ENCODE measurements around the gene TSSC4.
A peak's percentile ranks its signal among the peaks of the same experiment; 100 is the strongest.

TSSC4 gene

GRCh38 chr11:2427721-2428321 is 27.3 kb downstream of the TSSC4 start (continued):
- TF ChIP-seq TSHZ1 (tag by site-specific recombination; IDR thresholded peaks at IDR 0.05; ENCODE audit: borderline replicate concordance) (no peak), RBAK (tag by site-specific recombination; IDR thresholded peaks at IDR 0.05) (no peak), ZNF501 (tag by site-specific recombination; IDR thresholded peaks at IDR 0.05) (no peak), BCL11A (tag by site-specific recombination; IDR thresholded peaks at IDR 0.05; ENCODE audit: low read depth) (no peak), KLF16 (tag by site-specific recombination; IDR thresholded peaks at IDR 0.05) (no peak), ZNF747 (tag by site-specific recombination; IDR thresholded peaks at IDR 0.05) (no peak)

- H3K36me3 ChIP-seq (ENCODE audit: control insufficient read depth in 2 of 2, insufficient read depth in 1 of 2, low read length in 2 of 2), result no peaks in the 10 kb centered on the region
- H3K27ac ChIP-seq (ENCODE audit: extremely low read depth, low read depth, low read length), result no peak overlapping the region
- H3K4me3 ChIP-seq (ENCODE audit: low read depth, low read length), result no peak overlapping the region
- ChIA-PET POLR2A (no interaction called here), CTCF (interaction anchor here (0.7 to 11.2 kb wide), 3 partner anchors 59 to 463 kb away, joined by 3 to 208 read pairs (median 4); no protein-coding TSS in a partner anchor)
- no peaks in the 10 kb centered on the region for H3K9me3 ChIP-seq (ENCODE audit: control insufficient read depth, insufficient read depth, low read depth, low read length)
- H3K4me1 ChIP-seq (ENCODE audit: control insufficient read depth, insufficient read depth, low read length), result no peaks in the 10 kb centered on the region
- no peak for TF ChIP-seq ZNF544 (tag by site-specific recombination; IDR thresholded peaks at IDR 0.05)
- TF ChIP-seq ZNF391 (tag by site-specific recombination; IDR thresholded peaks at IDR 0.05; ENCODE audit: borderline replicate concordance, low read depth), result peak; percentile 73; the same call in 1 of the 2 replicates
- 0 out of 2 replicates have a peak, but pooled peaks have one; percentile 33 for TF ChIP-seq RBAK (tag by site-specific recombination; IDR thresholded peaks at IDR 0.05)
- peak; percentile 81 for TF ChIP-seq ZNF354C (tag by site-specific recombination; IDR thresholded peaks at IDR 0.05; ENCODE audit: borderline replicate concordance, low read depth)
- TF ChIP-seq YY2 (tag by site-specific recombination; IDR thresholded peaks at IDR 0.05), result peak; percentile 62; the same call in 1 of the 2 replicates
- TF ChIP-seq EGR2 (tag by site-specific recombination; IDR thresholded peaks at IDR 0.05; ENCODE audit: low read depth), result 0 out of 2 replicates have a peak, but pooled peaks have one; percentile 7
- TF ChIP-seq, protein P1, sequence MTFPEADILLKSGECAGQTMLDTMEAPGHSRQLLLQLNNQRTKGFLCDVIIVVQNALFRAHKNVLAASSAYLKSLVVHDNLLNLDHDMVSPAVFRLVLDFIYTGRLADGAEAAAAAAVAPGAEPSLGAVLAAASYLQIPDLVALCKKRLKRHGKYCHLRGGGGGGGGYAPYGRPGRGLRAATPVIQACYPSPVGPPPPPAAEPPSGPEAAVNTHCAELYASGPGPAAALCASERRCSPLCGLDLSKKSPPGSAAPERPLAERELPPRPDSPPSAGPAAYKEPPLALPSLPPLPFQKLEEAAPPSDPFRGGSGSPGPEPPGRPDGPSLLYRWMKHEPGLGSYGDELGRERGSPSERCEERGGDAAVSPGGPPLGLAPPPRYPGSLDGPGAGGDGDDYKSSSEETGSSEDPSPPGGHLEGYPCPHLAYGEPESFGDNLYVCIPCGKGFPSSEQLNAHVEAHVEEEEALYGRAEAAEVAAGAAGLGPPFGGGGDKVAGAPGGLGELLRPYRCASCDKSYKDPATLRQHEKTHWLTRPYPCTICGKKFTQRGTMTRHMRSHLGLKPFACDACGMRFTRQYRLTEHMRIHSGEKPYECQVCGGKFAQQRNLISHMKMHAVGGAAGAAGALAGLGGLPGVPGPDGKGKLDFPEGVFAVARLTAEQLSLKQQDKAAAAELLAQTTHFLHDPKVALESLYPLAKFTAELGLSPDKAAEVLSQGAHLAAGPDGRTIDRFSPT (tag by site-specific recombination; IDR thresholded peaks at IDR 0.05), result peak; percentile 72
- TF ChIP-seq REPIN1 (tag by site-specific recombination; IDR thresholded peaks at IDR 0.05; ENCODE audit: low read depth), result 0 out of 2 replicates have a peak, but pooled peaks have one; percentile 51
- peak; percentile 91 for TF ChIP-seq CTCF (tag by site-specific recombination; IDR thresholded peaks at IDR 0.05)
- TF ChIP-seq KLF17 (tag by site-specific recombination; IDR thresholded peaks at IDR 0.05), result 0 out of 2 replicates have a peak, but pooled peaks have one; percentile 55
- TF ChIP-seq ZNF76 (tag by site-specific recombination; IDR thresholded peaks at IDR 0.05; ENCODE audit: borderline replicate concordance, low read depth), result no peak
- TF ChIP-seq GLIS1 (tag by site-specific recombination; IDR thresholded peaks at IDR 0.05), result peak; percentile 32; the same call in 1 of the 2 replicates
- 0 out of 2 replicates have a peak, but pooled peaks have one; percentile 13 for TF ChIP-seq ZNF843 (tag by site-specific recombination; IDR thresholded peaks at IDR 0.05)
- no peak for TF ChIP-seq ZNF404 (tag by site-specific recombination; IDR thresholded peaks at IDR 0.05)
- no peak for TF ChIP-seq OSR2 (tag by site-specific recombination; IDR thresholded peaks at IDR 0.05)
- TF ChIP-seq ZNF623 (tag by site-specific recombination; IDR thresholded peaks at IDR 0.05), result no peak
- TF ChIP-seq SALL2 (tag by site-specific recombination; IDR thresholded peaks at IDR 0.05; ENCODE audit: borderline replicate concordance), result peak; percentile 77; the same call in 1 of the 2 replicates
- TF ChIP-seq ZBTB7A (tag by site-specific recombination; IDR thresholded peaks at IDR 0.05; ENCODE audit: low read depth), result peak; percentile 34; the same call in 1 of the 2 replicates
- peak; percentile 71; the same call in 1 of the 2 replicates for TF ChIP-seq GLI4 (tag by site-specific recombination; IDR thresholded peaks at IDR 0.05)
- TF ChIP-seq, protein P2, sequence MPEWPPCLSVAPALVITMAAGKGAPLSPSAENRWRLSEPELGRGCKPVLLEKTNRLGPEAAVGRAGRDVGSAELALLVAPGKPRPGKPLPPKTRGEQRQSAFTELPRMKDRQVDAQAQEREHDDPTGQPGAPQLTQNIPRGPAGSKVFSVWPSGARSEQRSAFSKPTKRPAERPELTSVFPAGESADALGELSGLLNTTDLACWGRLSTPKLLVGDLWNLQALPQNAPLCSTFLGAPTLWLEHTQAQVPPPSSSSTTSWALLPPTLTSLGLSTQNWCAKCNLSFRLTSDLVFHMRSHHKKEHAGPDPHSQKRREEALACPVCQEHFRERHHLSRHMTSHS (tag by site-specific recombination; IDR thresholded peaks at IDR 0.05), result no peak
- TF ChIP-seq ZNF10 (tag by site-specific recombination; IDR thresholded peaks at IDR 0.05), result peak; percentile 91; the same call in 1 of the 2 replicates
- TF ChIP-seq ZNF654 (tag by site-specific recombination; IDR thresholded peaks at IDR 0.05; ENCODE audit: low read depth), result peak; percentile 87
Measured at GRCh38 chr11:2428322-2428795, 27.8 kb downstream of the TSSC4 start.
